Measurements from ENCODE around the gene SLC8A3.

SLC8A3 gene

GRCh38 chr14:70118064-70118463 is 70.7 kb downstream of the SLC8A3 start:
- no peak for DNase-seq (ENCODE audit: low spot score)

GRCh38 chr14:70116278-70116677 is 72.5 kb downstream of the SLC8A3 start:
- DNase-seq (ENCODE audit: low spot score) = no peak

- no peak for DNase-seq (ENCODE audit: low spot score)
Observed at GRCh38 chr14:70114621-70115156, 74.1 kb downstream of the SLC8A3 start.

GRCh38 chr14:70113211-70113610 is 75.5 kb downstream of the SLC8A3 start:
- DNase-seq (ENCODE audit: low spot score) = no peak

GRCh38 chr14:70108419-70108818 is 80.3 kb downstream of the SLC8A3 start:
- no peak for DNase-seq (ENCODE audit: low spot score)

GRCh38 chr14:70107309-70107708 is 81.4 kb downstream of the SLC8A3 start:
- no peak for DNase-seq (ENCODE audit: low spot score)

- no peak for DNase-seq (ENCODE audit: low spot score)
Observed at GRCh38 chr14:70100071-70100470, 88.7 kb downstream of the SLC8A3 start.

GRCh38 chr14:70098250-70098809 is 90.4 kb downstream of the SLC8A3 start:
- DNase-seq (ENCODE audit: low spot score) = no peak

- DNase-seq (ENCODE audit: low spot score) = no peak
Observed at GRCh38 chr14:70097576-70098249, 91.0 kb downstream of the SLC8A3 start.

- no peak for DNase-seq (ENCODE audit: low spot score)
Observed at GRCh38 chr14:70096866-70097265, 91.9 kb downstream of the SLC8A3 start.

- DNase-seq (ENCODE audit: low spot score) = no peak
Observed at GRCh38 chr14:70094631-70095030, 94.1 kb downstream of the SLC8A3 start.

GRCh38 chr14:70094106-70094505 is 94.6 kb downstream of the SLC8A3 start:
- no peak for DNase-seq (ENCODE audit: low spot score)

GRCh38 chr14:70093156-70093555 is 95.6 kb downstream of the SLC8A3 start:
- no peak for DNase-seq (ENCODE audit: low spot score)

GRCh38 chr14:70087380-70087697 is 101.4 kb downstream of the SLC8A3 start:
- no peak for DNase-seq (ENCODE audit: low spot score)

GRCh38 chr14:70086685-70087379 is 101.9 kb downstream of the SLC8A3 start:
- no peak for DNase-seq (ENCODE audit: low spot score)

- DNase-seq (ENCODE audit: low spot score) = no peak
Observed at GRCh38 chr14:70084226-70084625, 104.5 kb downstream of the SLC8A3 start.

- no peak for DNase-seq (ENCODE audit: low spot score)
Observed at GRCh38 chr14:70082394-70082793, 106.4 kb downstream of the SLC8A3 start.

GRCh38 chr14:70080076-70080475 is 108.7 kb downstream of the SLC8A3 start:
- no peak for DNase-seq (ENCODE audit: low spot score)

- no peak for DNase-seq (ENCODE audit: low spot score)
Observed at GRCh38 chr14:70078329-70078728, 110.4 kb downstream of the SLC8A3 start.

- DNase-seq (ENCODE audit: low spot score) = no peak
Observed at GRCh38 chr14:70077720-70078119, 111.0 kb downstream of the SLC8A3 start.

- no peak for DNase-seq (ENCODE audit: low spot score)
Observed at GRCh38 chr14:70077005-70077404, 111.7 kb downstream of the SLC8A3 start.

- peak; percentile 67 for DNase-seq (ENCODE audit: low spot score)
Observed at GRCh38 chr14:70073924-70074566, 114.7 kb downstream of the SLC8A3 start.

- no peak for DNase-seq (ENCODE audit: low spot score)
Observed at GRCh38 chr14:70069186-70069585, 119.6 kb downstream of the SLC8A3 start.

Data from activated CD4-positive, alpha-beta T cell treated with anti-CD3 and anti-CD28 coated beads, Interleukin-2, Interleukin-4, amounts not matched to agents 100 ng/mL and 50 ng/mL, durations not matched to agents 16 hours and 8 hours (primary cell).